Measurements from ENCODE around the gene LCN6. TPM values are rescaled to one million over a fixed set of nuclear protein-coding genes. Genes with fewer than 3 reads are reported as not detected.

LCN6 gene
- total and polyA plus RNA-seq, 9 of the 15 experiments (the other 6 are each of a cell fraction or from before 2014, with no cell fraction given), result 0.10 to 0.45 (median 0.37) TPM; not detected in 5

- no peak for TF ChIP-seq MITF (IDR thresholded peaks at IDR 0.05)
- TF ChIP-seq BRF2 (IDR thresholded peaks at IDR 0.05; ENCODE audit: borderline replicate concordance, insufficient read depth, insufficient read length), result no peak
- TF ChIP-seq ARID3B (CRISPR knock-in tag; IDR thresholded peaks at IDR 0.05; ENCODE audit: borderline replicate concordance), result no peak
- no peak for TF ChIP-seq ZNF274 (IDR thresholded peaks at IDR 0.05; ENCODE audit: borderline replicate concordance, low read depth, low read length)
- TF ChIP-seq ZNF655 (CRISPR knock-in tag; IDR thresholded peaks at IDR 0.05), result no peak
- no peak for TF ChIP-seq NR2C2 (CRISPR knock-in tag; IDR thresholded peaks at IDR 0.05)
- peak; percentile 48; the same call in 1 of the 2 replicates for TF ChIP-seq NR2C2 (tag; IDR thresholded peaks at IDR 0.05)
- TF ChIP-seq MAX (CRISPR knock-in tag; IDR thresholded peaks at IDR 0.05), result no peak
- TF ChIP-seq MXI1 (IDR thresholded peaks at IDR 0.05; ENCODE audit: low read depth, low read length), result no peak
- TF ChIP-seq THRB (CRISPR knock-in tag; conservative IDR thresholded peaks at IDR 0.05), result no peak
- no peak for TF ChIP-seq MYBL2 (IDR thresholded peaks at IDR 0.05; ENCODE audit: low read depth)
- TF ChIP-seq MYBL2 (CRISPR knock-in tag; IDR thresholded peaks at IDR 0.05; ENCODE audit: borderline replicate concordance), result no peak
- TF ChIP-seq ZNF699 (CRISPR knock-in tag; IDR thresholded peaks at IDR 0.05; ENCODE audit: insufficient replicate concordance), result no peak
- TF ChIP-seq AFF4 (CRISPR knock-in tag; IDR thresholded peaks at IDR 0.05), result no peak
These were observed 42.6 kb upstream of the LCN6 start, which contains the start of gene TMEM141 (continued) for GRCh38 chr9:136790640-136791515.

Measured in K562 (cell line).